Measurements from ENCODE around the gene PAQR9. TPM values are rescaled to one million over a fixed set of nuclear protein-coding genes. Genes with fewer than 3 reads are reported as not detected.

PAQR9 gene
- total and polyA plus RNA-seq, 2 donors from 2014 or later = 0.09 TPM; not detected in 1

GRCh38 chr3:142945023-142945422 lies 18.5 kb downstream of the PAQR9 start:
- TF ChIP-seq CTCF (IDR thresholded peaks at IDR 0.05; ENCODE audit: borderline replicate concordance, extremely low read depth, insufficient read depth) = no peak
- Histone ChIP-seq H3K4me3 (ENCODE audit: low read length in 3 of 3) (no peak overlapping the region), H3K9ac (ENCODE audit: low read length in 3 of 3) (no peak overlapping the region), H3K36me3 (ENCODE audit: control insufficient read depth in 2 of 3, insufficient read depth in 3 of 3, low read length in 3 of 3) (no peaks in the 10 kb centered on the region), H3K27ac (ENCODE audit: low read depth in 2 of 2, low read length in 2 of 2) (no peak overlapping the region), H3K4me1 (ENCODE audit: control insufficient read depth in 2 of 3, insufficient read depth in 2 of 3, low read depth in 1 of 3, low read length in 3 of 3) (no peaks in the 10 kb centered on the region), H3K9me3 (ENCODE audit: control insufficient read depth in 2 of 3, insufficient read depth in 1 of 3, low read length in 3 of 3) (no peaks in the 10 kb centered on the region), H3K27me3 (ENCODE audit: control insufficient read depth, insufficient read depth, low read length) (no peaks in the 10 kb centered on the region)
- FAIRE-seq (no peak), DNase-seq (no peak)
- intact Hi-C loops (cut with DNase I) = no loop called here

- DNase-seq = no peak
- Histone ChIP-seq H3K36me3 (ENCODE audit: control insufficient read depth in 2 of 3, insufficient read depth in 3 of 3, low read length in 3 of 3) (no peaks in the 10 kb centered on the region), H3K9me3 (ENCODE audit: control insufficient read depth in 2 of 3, insufficient read depth in 1 of 3, low read length in 3 of 3) (no peaks in the 10 kb centered on the region), H3K4me3 (ENCODE audit: low read length in 3 of 3) (no peak overlapping the region), H3K4me1 (ENCODE audit: control insufficient read depth in 2 of 3, insufficient read depth in 2 of 3, low read depth in 1 of 3, low read length in 3 of 3) (no peaks in the 10 kb centered on the region), H3K27me3 (ENCODE audit: control insufficient read depth, insufficient read depth, low read length) (no peaks in the 10 kb centered on the region), H3K9ac (ENCODE audit: low read length in 3 of 3) (no peak overlapping the region), H3K27ac (ENCODE audit: low read depth in 2 of 2, low read length in 2 of 2) (no peak overlapping the region)
- TF ChIP-seq CTCF (IDR thresholded peaks at IDR 0.05; ENCODE audit: borderline replicate concordance, extremely low read depth, insufficient read depth) = no peak
- no peak for FAIRE-seq
- intact Hi-C loops (cut with DNase I) = no loop called here
Measured at GRCh38 chr3:142944342-142944741, 19.1 kb downstream of the PAQR9 start.

GRCh38 chr3:142943870-142944269 lies 19.6 kb downstream of the PAQR9 start:
- no peak for FAIRE-seq

More at GRCh38 chr3:142943870-142944269, 19.6 kb downstream of the PAQR9 start:
- no peak for DNase-seq
- H3K9ac ChIP-seq (ENCODE audit: low read length in 3 of 3) = no peak overlapping the region
- H3K9me3 ChIP-seq (ENCODE audit: control insufficient read depth in 2 of 3, insufficient read depth in 1 of 3, low read length in 3 of 3) = no peaks in the 10 kb centered on the region
- no peaks in the 10 kb centered on the region for H3K4me1 ChIP-seq (ENCODE audit: control insufficient read depth in 2 of 3, insufficient read depth in 2 of 3, low read depth in 1 of 3, low read length in 3 of 3)
- no peaks in the 10 kb centered on the region for H3K27me3 ChIP-seq (ENCODE audit: control insufficient read depth, insufficient read depth, low read length)
- no peak overlapping the region for H3K4me3 ChIP-seq (ENCODE audit: low read length in 3 of 3)
- H3K27ac ChIP-seq (ENCODE audit: low read depth in 2 of 2, low read length in 2 of 2) = no peak overlapping the region
- intact Hi-C loops (cut with DNase I) = no loop called here
- TF ChIP-seq CTCF (IDR thresholded peaks at IDR 0.05; ENCODE audit: borderline replicate concordance, extremely low read depth, insufficient read depth) = no peak
- H3K36me3 ChIP-seq (ENCODE audit: control insufficient read depth in 2 of 3, insufficient read depth in 3 of 3, low read length in 3 of 3) = no peaks in the 10 kb centered on the region

All from kidney (tissue), 14 donors.